ENCODE data around the gene TMEM132D. TPM values are rescaled to one million over a fixed set of nuclear protein-coding genes. Genes with fewer than 3 reads are reported as not detected.

The TMEM132D gene
- total RNA-seq, 1 donor from 2014 or later = not detected

- ATAC-seq (no peak), DNase-seq (no peak)
- intact Hi-C loops (cut with micrococcal nuclease) = no loop called here
Measured at GRCh38 chr12:129527506-129527905, 376.3 kb downstream of the TMEM132D start.

GRCh38 chr12:129523621-129524020 lies 380.2 kb downstream of the TMEM132D start:
- DNase-seq = no peak
- intact Hi-C loops (cut with micrococcal nuclease) = no loop called here
- ATAC-seq = no peak

GRCh38 chr12:129520739-129521138 lies 383.1 kb downstream of the TMEM132D start:
- no peak for ATAC-seq
- no peak for DNase-seq
- intact Hi-C loops (cut with micrococcal nuclease) = no loop called here

- DNase-seq (no peak), ATAC-seq (no peak)
- intact Hi-C loops (cut with micrococcal nuclease) = no loop called here
Measured at GRCh38 chr12:129503802-129504201, 400.0 kb downstream of the TMEM132D start.

- intact Hi-C loops (cut with micrococcal nuclease) = no loop called here
- DNase-seq (no peak), ATAC-seq (no peak)
Measured at GRCh38 chr12:129496226-129496625, 407.6 kb downstream of the TMEM132D start.

GRCh38 chr12:129494766-129495165 lies 409.1 kb downstream of the TMEM132D start:
- intact Hi-C loops (cut with micrococcal nuclease) = no loop called here
- DNase-seq (no peak), ATAC-seq (no peak)

GRCh38 chr12:129494260-129494659 lies 409.6 kb downstream of the TMEM132D start:
- DNase-seq = no peak
- ATAC-seq = no peak
- intact Hi-C loops (cut with micrococcal nuclease) = no loop called here

- intact Hi-C loops (cut with micrococcal nuclease) = no loop called here
- DNase-seq (no peak), ATAC-seq (no peak)
Measured at GRCh38 chr12:129489100-129489676, 414.6 kb downstream of the TMEM132D start.

GRCh38 chr12:129486931-129487330 lies 416.9 kb downstream of the TMEM132D start:
- ATAC-seq (no peak), DNase-seq (no peak)
- intact Hi-C loops (cut with micrococcal nuclease) = no loop called here

- intact Hi-C loops (cut with micrococcal nuclease) = no loop called here
Measured at GRCh38 chr12:129483111-129483893, 420.5 kb downstream of the TMEM132D start.

GRCh38 chr12:129481921-129482320 lies 421.9 kb downstream of the TMEM132D start:
- intact Hi-C loops (cut with micrococcal nuclease) = no loop called here
- ATAC-seq (no peak), DNase-seq (no peak)

More at GRCh38 chr12:129483111-129483893, 420.5 kb downstream of the TMEM132D start:
- ATAC-seq = no peak
- DNase-seq = no peak

GRCh38 chr12:129470196-129470595 lies 433.6 kb downstream of the TMEM132D start:
- DNase-seq (no peak), ATAC-seq (no peak)
- intact Hi-C loops (cut with micrococcal nuclease) = no loop called here

GRCh38 chr12:129467726-129468125 lies 436.1 kb downstream of the TMEM132D start:
- ATAC-seq = no peak
- DNase-seq = no peak
- intact Hi-C loops (cut with micrococcal nuclease) = no loop called here

GRCh38 chr12:129467289-129467688 lies 436.5 kb downstream of the TMEM132D start:
- intact Hi-C loops (cut with micrococcal nuclease) = no loop called here
- no peak for ATAC-seq

GRCh38 chr12:129466499-129466898 lies 437.3 kb downstream of the TMEM132D start:
- DNase-seq (no peak), ATAC-seq (no peak)
- intact Hi-C loops (cut with micrococcal nuclease) = no loop called here

More at GRCh38 chr12:129467289-129467688, 436.5 kb downstream of the TMEM132D start:
- no peak for DNase-seq

GRCh38 chr12:129459886-129460285 lies 443.9 kb downstream of the TMEM132D start:
- DNase-seq (no peak), ATAC-seq (no peak)
- intact Hi-C loops (cut with micrococcal nuclease) = no loop called here

- no peak for ATAC-seq
- no peak for DNase-seq
- intact Hi-C loops (cut with micrococcal nuclease) = no loop called here
Measured at GRCh38 chr12:129446696-129447095, 457.1 kb downstream of the TMEM132D start.

GRCh38 chr12:129440278-129440677 lies 463.5 kb downstream of the TMEM132D start:
- no peak for ATAC-seq
- no peak for DNase-seq
- intact Hi-C loops (cut with micrococcal nuclease) = no loop called here

- no peak for DNase-seq
- no peak for ATAC-seq
- intact Hi-C loops (cut with micrococcal nuclease) = no loop called here
Measured at GRCh38 chr12:129434790-129435189, 469.0 kb downstream of the TMEM132D start.

- ATAC-seq (no peak), DNase-seq (no peak)
- intact Hi-C loops (cut with micrococcal nuclease) = no loop called here
Measured at GRCh38 chr12:129428240-129428936, 475.4 kb downstream of the TMEM132D start.
